Lower lobe of right lung (tissue), 2 donors: ENCODE data around the gene CAMSAP2. TPM values are rescaled to one million over a fixed set of nuclear protein-coding genes. Genes with fewer than 3 reads are reported as not detected.

Source experiments
- ATAC-seq, 2 donors: fragments of 200-7000 bp; cut with Tn5 transposase; one replicate each; pipeline ENCODE4 v1.9.1; 2020 to 2022; ENCODE audit warnings: mild to moderate bottlenecking in 2 of 2, moderate library complexity in 2 of 2
- DNase-seq: peaks from one replicate; pipeline ENCODE4 v3.0.0-alpha.2; 2020
- H3K27ac ChIP-seq: fragments of 200-600 bp; one replicate; pipeline ENCODE4 v1.8.0; 2022
- H3K27me3 ChIP-seq: fragments of 200-600 bp; one replicate; pipeline ENCODE4 v1.8.0; 2022; ENCODE audit warnings: low read depth
- H3K36me3 ChIP-seq: fragments of 200-600 bp; one replicate; pipeline ENCODE4 v1.8.0; 2022; ENCODE audit warnings: mild to moderate bottlenecking
- H3K4me1 ChIP-seq: fragments of 200-600 bp; one replicate; pipeline ENCODE4 v1.8.0; 2022
- H3K4me3 ChIP-seq: fragments of 200-600 bp; one replicate; pipeline ENCODE4 v1.8.0; 2022; ENCODE audit warnings: mild to moderate bottlenecking
- H3K9me3 ChIP-seq: fragments of 200-600 bp; one replicate; pipeline ENCODE4 v1.8.0; 2022
- CTCF ChIP-seq: fragments of 200-600 bp; IDR thresholded peaks from one replicate; pipeline ENCODE4 v1.8.0; 2022; ENCODE audit warnings: antibody characterized with exemption, mild to moderate bottlenecking
- intact Hi-C: fragments of 100-400 bp; cut with DNase I; formaldehyde crosslinking; loops from one replicate; pipeline ENCODE4 v1.11.0; 2022
- total RNA-seq: library from RNA; stranded (reverse); fragmentation: NEBNext Ultra II Directional; extraction: Animal tissue kit (Norgen Biotek cat#: 25700); gene quantifications from one replicate; pipeline ENCODE4 v1.2.1, GENCODE V29; 2021
- donor health status: DM: no; HTN: yes; CAD: no; lungs with severe emphysema.

The CAMSAP2 gene
- total RNA-seq, 1 donor from 2014 or later = 30.7 TPM

GRCh38 chr1:200836213-200836612, 97.5 kb downstream of the CAMSAP2 start:
- Histone ChIP-seq H3K27ac (no peak overlapping the region), H3K4me1 (no peaks in the 10 kb centered on the region), H3K9me3 (no peaks in the 10 kb centered on the region), H3K36me3 (peaks cover 25% of the 10 kb centered on the region), H3K27me3 (no peaks in the 10 kb centered on the region), H3K4me3 (no peak overlapping the region)
- DNase-seq (no peak), ATAC-seq (no peak)
- intact Hi-C loops = no loop called here
- TF ChIP-seq CTCF = no peak

GRCh38 chr1:200837931-200838571, 99.4 kb downstream of the CAMSAP2 start:
- ATAC-seq = no peak
- TF ChIP-seq CTCF = peak; percentile 44

DNA sequence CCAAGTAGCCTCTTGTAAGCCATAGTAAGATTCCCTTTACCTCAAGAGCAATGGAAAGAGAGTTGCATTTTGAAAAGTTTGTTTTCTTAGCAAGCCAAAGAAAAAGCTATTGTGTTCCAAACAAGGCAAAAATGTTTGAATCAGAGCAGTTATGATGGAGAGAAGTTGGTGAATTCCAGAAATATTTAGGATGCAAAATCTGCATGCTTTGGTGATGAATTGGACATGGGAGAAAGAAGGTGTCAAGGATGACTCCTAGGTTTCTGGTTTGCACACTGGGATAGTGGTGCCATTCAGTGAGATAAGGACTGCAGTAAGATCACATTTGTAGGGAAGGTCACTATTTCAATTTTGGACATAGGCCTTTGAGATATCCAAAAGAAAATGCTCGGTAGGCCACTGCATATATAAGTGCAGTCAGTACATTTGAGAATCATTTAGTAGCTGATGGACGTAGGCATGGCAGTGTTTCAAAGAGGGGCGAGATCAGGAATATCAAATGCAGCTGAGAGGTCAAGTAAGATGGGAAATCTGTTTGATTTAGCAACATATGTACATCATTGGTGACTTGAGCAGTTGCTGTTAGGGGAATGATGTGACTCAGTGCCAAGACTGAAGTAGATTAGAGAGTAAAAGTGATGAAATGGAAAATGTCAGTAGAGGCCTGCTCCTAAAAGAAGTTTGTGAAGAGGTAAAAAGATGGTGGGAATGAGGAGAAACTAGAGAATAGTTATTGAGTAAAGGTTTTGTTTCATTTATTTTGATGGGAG, 100.2 kb downstream of the CAMSAP2 start:
- Histone ChIP-seq H3K9me3 (no peaks in the 10 kb centered on the region), H3K27ac (no peak overlapping the region), H3K36me3 (peaks cover 22% of the 10 kb centered on the region), H3K4me3 (no peak overlapping the region), H3K4me1 (no peaks in the 10 kb centered on the region), H3K27me3 (no peaks in the 10 kb centered on the region)
- intact Hi-C loops = no loop called here
- TF ChIP-seq CTCF = no peak
- DNase-seq (no peak), ATAC-seq (no peak)

More at GRCh38 chr1:200837931-200838571, 99.4 kb downstream of the CAMSAP2 start:
- intact Hi-C loops = no loop called here
- H3K4me3 ChIP-seq = no peak overlapping the region
- no peaks in the 10 kb centered on the region for H3K27me3 ChIP-seq
- H3K4me1 ChIP-seq = no peaks in the 10 kb centered on the region
- DNase-seq = no peak
- H3K27ac ChIP-seq = no peak overlapping the region
- peaks cover 28% of the 10 kb centered on the region for H3K36me3 ChIP-seq
- H3K9me3 ChIP-seq = no peaks in the 10 kb centered on the region

DNA sequence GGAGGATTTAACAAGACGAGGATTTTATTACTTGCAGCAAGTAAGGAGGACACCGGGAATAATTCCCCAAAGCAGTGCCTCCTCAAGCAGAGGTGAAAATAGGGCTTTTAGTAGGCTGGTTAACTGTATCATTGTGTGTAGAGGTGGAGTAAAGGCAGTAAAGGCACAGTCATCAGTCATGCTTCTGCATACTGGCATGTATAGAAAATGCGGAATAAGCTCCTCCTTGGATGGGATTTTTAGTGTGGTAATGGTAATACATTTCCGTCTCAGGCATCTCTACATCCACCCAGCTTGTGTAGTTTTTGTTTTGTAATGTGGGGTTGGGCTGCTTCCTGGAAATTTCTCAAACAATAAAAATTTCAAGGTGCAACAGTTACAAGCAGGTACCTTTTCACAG, 106.7 kb downstream of the CAMSAP2 start:
- H3K36me3 ChIP-seq = peaks cover 67% of the 10 kb centered on the region
- no peaks in the 10 kb centered on the region for H3K4me1 ChIP-seq
- H3K4me3 ChIP-seq = no peak overlapping the region
- no peak for TF ChIP-seq CTCF
- intact Hi-C loops = no loop called here
- no peak for DNase-seq
- no peaks in the 10 kb centered on the region for H3K27me3 ChIP-seq
- no peak for ATAC-seq
- H3K9me3 ChIP-seq = no peaks in the 10 kb centered on the region
- H3K27ac ChIP-seq = no peak overlapping the region

GRCh38 chr1:200846398-200846797, 107.7 kb downstream of the CAMSAP2 start:
- no peak for TF ChIP-seq CTCF
- Histone ChIP-seq H3K4me3 (no peak overlapping the region), H3K27me3 (no peaks in the 10 kb centered on the region), H3K4me1 (no peaks in the 10 kb centered on the region), H3K36me3 (peaks cover 76% of the 10 kb centered on the region), H3K27ac (no peak overlapping the region), H3K9me3 (no peaks in the 10 kb centered on the region)
- intact Hi-C loops = no loop called here
- no peak for ATAC-seq
- no peak for DNase-seq
